ENCODE measurements around the gene SSBP3.

SSBP3 gene

DNA sequence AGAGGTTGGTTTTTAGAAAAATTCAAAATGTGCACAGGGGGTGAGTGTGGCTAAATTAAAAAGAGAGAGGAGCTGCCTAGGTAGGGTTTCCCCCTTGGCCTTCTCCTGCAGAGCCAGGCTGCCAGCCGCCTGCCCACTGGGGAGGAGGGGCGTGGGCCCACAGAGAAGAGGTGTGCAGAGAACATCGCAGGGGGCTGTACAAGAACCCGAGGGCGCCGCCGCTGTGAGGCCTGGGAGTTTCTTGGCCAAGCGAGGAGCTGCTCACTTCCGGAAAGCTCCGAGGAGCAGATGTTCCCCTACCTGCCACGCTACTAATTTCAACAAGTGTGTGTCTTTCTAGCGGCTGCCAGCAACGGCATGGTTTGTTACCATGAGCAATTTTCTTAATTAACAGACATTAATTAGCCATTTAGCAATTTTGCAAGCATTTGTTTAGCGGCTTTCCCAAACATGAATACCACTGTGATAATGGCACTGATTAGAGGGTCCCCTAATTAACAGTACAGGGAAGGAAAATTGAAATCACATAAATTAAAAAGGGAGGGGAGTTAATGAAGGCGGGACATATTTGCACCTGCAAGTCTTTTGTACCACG, 146.6 kb downstream of the SSBP3 start:
- no peak for FAIRE-seq

GRCh38 chr1:54257876-54258275, 148.3 kb downstream of the SSBP3 start:
- FAIRE-seq, result no peak

- FAIRE-seq, result no peak
Measured at GRCh38 chr1:54257346-54257620, 148.9 kb downstream of the SSBP3 start.

DNA sequence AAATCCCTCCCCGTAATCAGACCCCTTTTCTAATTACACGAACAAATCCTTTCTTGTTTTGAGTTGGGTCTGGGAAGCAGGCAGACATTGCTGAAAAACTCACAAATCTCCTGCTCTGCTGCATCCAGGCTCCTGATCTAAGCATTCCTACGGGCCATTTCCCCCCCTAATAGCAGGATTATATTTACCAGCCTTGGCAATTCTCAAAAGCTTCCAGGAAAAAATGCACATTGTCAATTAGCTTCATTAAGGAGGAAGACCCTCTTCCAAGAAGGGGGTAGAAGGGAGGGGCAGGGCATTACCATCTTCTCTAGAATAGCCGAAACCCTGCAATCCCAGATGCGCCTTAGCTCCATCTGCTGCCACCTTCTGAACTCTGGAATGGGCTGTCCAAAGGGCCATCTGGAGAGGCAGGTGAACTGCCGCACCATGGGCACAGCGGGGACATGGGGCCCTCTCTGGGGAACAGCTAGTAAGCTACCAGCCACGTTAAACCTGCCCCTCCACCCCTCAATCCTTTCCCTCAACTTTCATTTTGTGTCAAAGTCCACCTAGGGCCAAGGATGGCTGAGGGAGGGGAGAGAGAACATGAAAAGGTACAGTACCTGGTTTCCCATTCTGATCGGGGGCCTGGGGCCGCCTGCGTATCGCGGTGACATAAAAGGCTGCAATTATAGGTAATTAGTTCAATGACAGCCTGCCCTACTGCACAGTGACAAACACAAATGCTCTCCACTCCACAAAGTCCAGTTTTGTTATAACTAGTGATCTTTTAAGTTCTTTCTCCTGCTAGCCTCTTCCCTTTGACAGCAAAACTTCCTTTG, 149.5 kb downstream of the SSBP3 start:
- no peak for FAIRE-seq

DNA sequence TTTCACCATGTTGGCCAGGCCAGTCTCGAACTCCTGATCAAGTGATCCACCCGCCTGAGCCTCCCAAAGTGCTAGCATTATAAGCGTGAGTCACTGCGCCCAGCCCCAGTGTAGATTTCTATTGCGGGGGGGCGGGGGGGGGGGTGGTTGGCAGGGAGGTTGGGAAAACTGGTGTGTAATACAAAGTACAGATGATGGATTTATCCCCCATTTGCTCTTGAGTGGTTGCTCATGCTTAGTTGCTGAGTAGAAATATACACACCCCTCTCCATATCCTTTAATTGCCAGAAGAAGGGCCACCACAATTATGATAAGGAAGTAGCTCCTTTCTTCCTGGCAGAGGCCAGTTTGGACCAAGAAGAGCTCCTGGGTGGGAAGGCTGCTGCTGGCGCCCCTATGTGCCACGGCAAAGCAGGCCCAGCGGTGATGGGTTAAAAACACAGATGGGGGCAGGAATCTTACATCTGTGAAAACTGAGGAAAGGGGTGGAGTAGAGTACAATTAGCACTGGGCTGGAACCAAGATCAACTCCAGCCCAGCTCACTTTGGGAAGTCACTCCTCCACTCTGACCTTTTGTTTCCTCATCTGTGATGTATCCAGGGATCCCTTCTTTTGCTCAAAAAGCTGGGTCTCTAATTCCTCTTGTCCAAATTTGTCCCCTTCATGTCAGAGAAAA, 151.0 kb downstream of the SSBP3 start:
- no peak for FAIRE-seq

DNA sequence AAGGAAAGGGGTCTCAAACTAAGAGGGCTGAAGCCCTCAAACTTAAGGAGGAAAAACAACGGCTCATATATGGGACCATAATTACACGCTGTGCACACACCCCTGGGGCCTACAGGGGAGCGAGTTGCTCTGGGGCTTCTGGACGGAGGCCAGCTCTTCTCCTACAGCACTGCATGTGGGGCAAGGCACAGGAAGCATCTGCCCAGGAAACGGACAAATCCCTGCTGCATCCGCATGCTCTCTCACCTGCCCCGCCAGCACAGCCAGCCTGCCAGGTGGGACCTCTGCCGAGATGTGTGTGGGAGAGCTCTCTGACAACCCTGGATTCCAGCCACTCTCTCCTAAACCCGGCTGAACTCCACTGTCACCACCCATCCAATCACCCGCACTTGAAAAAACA, 152.1 kb downstream of the SSBP3 start:
- no peak for FAIRE-seq

- FAIRE-seq, result no peak
Measured at GRCh38 chr1:54253480-54253879, 152.7 kb downstream of the SSBP3 start.

- no peak for FAIRE-seq
Measured at GRCh38 chr1:54252371-54252936, 153.7 kb downstream of the SSBP3 start.

GRCh38 chr1:54250670-54251069, 155.5 kb downstream of the SSBP3 start:
- FAIRE-seq, result no peak

DNA sequence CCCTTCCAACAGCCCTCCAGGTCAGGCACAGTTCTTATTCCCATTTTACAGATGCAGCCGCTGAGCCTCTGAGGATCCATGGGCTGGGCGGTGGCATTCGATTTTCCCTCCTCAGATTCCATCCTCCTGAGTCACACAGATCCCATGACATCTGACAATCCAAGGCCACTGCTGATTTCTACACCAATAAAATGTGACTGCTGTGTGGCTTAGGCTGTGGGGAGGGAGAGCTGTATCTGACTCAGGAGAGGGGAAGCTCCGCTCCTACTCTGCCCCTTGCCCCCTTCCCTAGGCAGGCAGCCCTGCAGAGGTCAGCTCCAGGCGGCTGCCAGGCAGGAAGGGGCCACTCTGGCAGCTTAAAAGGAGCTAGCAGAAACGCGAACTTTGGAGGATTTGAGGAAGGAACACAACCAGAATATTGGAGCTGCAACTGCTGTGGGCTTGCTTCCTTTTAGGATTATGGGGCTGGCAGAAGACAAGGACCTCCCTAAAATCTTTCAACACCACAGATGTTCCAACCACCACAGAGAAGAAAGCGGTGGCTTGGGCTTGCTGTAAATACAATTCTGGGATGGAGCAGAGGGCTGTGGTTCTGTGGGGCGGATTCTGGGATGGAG, 156.3 kb downstream of the SSBP3 start:
- FAIRE-seq, result no peak

- FAIRE-seq, result no peak
Measured at GRCh38 chr1:54248966-54249365, 157.2 kb downstream of the SSBP3 start.

DNA sequence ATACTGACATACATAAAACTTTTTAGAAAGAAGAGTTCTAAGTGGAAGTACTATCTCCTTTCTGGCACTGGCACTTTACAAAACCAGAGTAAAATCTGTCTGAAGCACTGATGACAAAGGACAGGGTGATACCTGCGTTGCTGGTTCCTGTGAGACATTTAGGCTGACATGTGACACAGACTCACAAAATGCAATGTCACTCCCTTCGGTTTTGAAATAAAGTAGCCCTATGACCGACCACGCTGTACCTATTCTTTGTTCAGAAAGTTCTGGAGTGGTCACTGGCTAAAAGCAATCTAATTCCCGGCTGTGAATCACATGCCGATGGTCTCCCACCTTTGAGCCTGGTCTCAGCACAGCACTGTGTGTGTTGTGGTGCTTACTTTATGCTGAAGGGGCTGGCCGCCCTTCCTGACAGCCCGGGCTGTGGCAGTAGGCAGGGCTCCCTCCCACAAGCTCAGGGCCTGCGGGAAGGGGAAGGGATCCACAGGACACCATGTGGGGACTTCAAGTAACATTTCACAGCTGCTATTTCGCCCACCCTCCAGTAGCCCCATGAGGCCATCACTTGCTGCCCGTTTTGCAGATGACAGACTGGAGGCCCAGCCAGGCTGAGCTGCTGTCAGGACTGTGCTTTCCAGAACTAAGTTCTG, 158.2 kb downstream of the SSBP3 start:
- FAIRE-seq, result no peak

- FAIRE-seq, result no peak
Measured at GRCh38 chr1:54246116-54246721, 160.0 kb downstream of the SSBP3 start.

- no peak for FAIRE-seq
Measured at GRCh38 chr1:54245501-54245900, 160.7 kb downstream of the SSBP3 start.

DNA sequence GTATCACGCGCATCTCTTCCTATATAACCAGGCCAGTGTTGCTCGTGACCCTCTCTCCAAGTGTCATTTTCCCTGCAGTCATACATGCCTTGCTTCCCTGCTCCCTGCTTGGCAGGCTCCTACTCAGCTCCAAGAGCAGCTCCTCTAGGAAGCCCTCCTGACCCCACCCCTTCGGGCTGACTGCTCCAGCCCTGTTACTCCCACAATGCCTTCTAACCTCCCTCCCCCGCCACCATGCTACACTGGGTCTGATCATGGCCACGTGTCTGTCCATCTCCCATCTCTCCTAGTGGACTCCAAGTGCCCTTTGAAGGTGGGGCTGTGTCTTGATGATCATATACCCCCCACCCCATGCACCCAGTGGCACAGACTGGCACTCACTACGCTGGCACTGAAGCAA, 161.5 kb downstream of the SSBP3 start:
- FAIRE-seq, result no peak

- no peak for FAIRE-seq
Measured at GRCh38 chr1:54243022-54243421, 163.2 kb downstream of the SSBP3 start.

DNA sequence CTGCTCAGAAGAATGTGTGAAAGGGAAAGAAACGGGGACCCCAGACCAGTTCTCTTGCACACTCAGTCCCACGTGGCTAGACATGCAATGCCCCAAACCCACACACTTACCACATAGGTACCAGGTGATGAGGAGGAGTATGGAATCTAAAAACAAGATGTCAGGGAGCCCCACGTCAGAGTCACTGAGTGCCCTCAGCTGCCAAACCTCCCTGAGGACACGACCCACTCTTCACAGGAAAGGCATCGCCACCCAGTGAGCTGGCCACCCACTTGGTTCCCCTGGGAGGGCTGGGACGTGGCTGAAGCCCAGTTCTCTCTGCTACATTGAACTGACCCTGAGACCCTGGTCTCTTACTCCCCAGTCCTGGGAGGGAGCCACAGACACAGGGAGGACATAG, 164.8 kb downstream of the SSBP3 start:
- no peak for FAIRE-seq

GRCh38 chr1:54240741-54241335, 165.4 kb downstream of the SSBP3 start:
- no peak for FAIRE-seq

DNA sequence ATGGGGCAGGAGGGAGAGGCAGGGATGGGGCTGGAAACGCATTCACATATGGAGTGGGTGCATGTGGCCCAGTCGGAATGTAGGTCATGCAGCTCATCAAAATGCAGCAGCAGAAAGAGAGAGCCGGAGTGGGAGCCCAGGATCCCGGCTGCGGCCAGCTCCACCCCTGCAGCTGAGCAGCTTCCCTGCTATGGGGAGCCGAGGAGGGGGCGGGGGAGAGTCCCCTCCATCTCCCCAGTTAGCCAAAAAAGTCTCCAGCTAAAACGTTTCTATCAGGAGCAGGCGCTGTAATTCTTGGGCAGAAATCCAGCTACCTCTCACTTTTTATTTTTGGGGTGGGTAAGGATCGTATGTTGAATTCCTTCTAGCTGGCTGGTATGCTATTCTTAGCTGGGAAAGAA, 166.6 kb downstream of the SSBP3 start:
- FAIRE-seq, result no peak

DNA sequence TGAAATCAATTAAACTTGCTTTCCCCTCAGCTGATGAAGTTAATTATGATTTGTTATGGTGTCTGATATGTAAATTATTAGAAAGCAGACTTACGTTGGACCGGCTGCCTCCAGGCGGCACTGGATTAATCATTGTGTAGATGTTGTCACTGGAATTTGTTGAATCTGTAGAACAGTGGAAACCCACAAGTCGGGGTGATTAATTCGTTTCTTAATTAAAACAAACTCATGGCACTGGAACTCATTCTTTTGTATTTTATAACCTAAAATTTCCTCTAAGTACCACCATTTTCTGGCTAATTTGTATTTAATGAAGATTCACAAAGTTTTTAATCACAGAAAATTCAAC, 167.2 kb downstream of the SSBP3 start:
- no peak for FAIRE-seq

- no peak for FAIRE-seq
Measured at GRCh38 chr1:54238353-54239034, 167.7 kb downstream of the SSBP3 start.

- FAIRE-seq, result no peak
Measured at GRCh38 chr1:54237586-54237985, 168.6 kb downstream of the SSBP3 start.

All from A204.1 (cell line).